NOMO-1 (cell line): ENCODE measurements around the gene SMARCAL1.
"Not testable (repeated sequence)": the region's sequence is repeated elsewhere in the genome, so short reads cannot be mapped to it uniquely, and the experiment has no call there.

Experiments
- DNase-seq, 2 experiments: peaks; one replicate each; lab custom pipeline; 2025; ENCODE audit not compliant: unreplicated experiment in 2 of 2; lab: John Stamatoyannopoulos, UW

The SMARCAL1 gene

DNA sequence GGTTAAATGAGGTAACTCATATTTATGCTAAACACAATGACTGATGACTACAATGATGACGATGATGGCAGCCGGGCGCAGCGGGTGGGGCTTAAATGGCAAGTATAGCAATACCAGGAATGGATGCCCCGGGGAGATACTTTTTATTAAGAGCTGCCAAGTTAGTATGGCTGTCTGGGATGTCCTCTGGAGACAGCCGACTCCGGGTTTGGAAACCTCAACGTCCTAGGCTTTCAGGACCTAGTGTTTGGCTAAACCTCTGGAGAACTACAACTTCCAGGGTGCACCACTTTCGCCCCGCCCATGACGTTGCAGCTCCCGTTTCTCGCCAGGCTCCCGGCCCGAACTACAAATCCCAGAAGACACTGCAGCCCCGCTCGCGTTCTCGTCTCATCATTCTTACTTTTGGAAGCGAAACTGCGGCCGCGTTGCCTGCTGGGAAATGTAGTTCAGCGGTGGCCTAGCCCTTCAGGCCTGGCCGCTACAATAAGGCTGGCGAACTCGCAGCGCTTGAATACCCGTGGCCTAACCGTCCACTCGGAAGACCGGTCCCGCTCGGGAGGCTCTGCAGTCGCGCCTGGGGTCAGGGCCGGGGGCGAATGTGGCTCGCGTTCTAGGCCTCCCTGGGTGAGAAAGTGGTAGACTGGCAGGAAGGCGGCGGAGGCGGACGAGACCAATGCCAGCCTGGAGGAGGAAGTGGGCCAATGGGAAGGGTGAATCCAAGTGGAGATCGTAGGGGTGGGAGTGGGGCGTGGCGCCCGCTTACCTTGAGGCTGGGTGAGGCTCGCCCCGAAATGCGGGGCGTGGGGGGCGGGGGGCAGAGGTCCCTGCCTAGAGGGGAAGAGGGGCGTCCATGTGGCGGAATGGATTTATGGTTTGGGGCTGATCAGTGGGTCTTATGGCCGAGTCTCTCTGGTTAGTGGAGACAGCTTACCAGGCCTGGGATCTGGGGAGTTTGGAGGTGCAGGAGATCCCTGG is at the start of gene SMARCAL1:
SMARCAL1 (plus strand) TSS at position 463 of the 978 bp plus-strand sequence. CDS start 2,221 bp downstream, outside the sequence.
- DNase-seq: peak; percentile 97

DNA sequence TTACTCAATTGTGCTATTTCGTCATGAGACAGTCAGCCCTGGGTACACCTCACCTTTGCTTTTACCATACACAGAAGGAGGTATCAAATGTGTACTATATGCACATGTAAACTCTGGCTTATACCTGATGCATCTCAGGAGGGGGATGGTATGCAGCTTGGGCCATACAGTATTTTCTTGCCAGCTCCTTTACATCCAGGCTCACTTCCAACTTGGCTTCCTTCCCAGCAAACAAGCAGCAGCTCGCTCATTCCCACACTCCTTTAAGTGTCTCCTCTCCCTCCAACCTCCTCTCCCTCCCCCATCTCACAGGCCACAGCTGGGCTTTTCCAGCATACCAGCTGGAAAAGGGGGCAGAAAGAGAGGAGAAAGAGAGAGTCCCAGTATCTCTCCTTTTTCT is 49.6 kb upstream of the SMARCAL1 start:
- no peak for DNase-seq

DNA sequence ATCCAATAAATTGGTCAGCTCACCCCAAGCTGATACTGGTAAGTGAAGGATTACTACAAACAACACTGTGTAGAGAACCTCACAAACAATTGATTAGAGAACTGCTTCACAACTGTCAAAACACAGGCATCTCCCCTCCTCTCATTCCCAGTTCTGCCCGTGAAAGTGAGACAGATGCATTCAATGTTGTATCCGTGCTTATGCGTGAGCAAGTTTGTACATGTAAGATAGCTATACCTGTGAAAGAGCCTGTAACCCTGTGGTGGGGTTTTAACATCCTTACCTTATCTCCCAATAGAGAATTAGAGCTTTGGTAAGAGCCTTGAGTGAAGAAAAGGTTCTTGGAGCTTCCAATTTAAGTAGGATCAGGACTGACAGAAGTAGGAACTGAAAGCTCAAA is 49.1 kb upstream of the SMARCAL1 start:
- no peak for DNase-seq

DNA sequence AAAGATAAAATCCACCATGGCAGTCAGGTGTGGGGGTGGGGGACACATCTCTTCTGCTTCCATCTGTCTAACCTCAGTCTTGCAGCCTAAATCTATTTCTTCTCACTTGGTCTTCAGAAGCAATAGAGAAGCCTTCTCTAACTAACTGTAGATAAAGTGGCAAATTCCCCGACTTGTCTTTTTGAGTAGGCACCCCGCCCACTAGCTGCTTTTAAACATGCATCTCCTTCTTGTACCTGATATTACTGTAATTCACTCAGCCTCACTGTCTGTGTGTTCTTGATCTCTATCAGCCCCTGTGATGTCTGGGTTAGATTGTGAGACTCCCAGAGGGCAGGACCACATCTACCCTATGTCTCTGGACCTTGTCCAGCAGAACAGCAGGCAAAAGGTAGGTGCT is 46.8 kb upstream of the SMARCAL1 start:
- no peak for DNase-seq

DNA sequence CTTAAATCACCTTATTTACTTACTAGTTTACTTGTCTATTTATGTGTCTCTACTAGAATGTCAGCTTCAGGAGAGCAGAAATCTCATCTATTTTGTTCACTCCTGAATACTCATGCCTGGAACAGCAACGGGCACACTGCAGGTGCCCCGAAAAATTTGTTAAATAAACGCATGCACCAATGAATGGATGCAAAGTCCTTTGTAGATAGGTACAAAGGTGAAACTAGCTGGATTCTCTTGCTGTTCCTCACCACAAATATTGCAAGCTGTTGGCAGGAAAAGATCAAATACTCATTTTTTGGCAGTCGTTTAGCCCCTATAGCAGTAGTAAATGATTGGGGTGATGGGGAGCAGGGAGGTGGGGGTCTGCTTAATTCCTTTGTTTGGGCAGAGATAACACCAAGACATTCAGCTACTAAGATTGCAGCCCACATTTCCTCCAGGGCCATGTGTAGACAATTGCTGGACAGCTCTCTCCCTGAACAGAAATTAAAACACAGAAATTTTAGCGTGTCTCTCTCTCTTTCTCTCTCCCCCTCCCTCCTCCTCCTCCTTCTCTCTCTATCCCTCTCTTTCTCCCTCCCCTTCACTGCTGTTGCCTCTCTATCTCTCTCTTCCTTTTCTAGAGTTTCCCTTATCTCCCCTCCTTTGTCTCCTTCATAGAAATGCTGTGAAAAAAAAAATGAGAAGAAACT is 45.4 kb upstream of the SMARCAL1 start:
- no peak for DNase-seq

DNA sequence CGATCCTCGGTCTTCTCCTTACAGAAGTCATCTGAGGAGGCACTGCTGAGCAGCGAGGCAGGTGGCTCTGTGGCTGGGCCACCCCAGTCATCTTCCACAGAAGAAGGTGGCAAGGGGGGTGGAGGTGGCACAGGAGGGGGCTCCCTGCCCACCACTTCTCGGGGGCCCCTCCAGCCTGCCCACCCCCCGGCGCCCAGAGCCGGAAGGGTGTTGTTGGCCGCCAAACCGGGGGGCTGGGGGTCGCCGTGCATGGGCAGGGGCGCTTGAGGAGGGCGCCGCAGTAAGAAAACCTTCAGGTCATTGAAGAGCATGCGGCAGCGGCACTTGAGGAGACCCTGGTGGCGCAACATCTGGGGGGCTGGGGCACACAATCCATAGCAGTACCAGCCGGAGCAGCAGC is 42.5 kb upstream of the SMARCAL1 start:
- DNase-seq: no peak

DNA sequence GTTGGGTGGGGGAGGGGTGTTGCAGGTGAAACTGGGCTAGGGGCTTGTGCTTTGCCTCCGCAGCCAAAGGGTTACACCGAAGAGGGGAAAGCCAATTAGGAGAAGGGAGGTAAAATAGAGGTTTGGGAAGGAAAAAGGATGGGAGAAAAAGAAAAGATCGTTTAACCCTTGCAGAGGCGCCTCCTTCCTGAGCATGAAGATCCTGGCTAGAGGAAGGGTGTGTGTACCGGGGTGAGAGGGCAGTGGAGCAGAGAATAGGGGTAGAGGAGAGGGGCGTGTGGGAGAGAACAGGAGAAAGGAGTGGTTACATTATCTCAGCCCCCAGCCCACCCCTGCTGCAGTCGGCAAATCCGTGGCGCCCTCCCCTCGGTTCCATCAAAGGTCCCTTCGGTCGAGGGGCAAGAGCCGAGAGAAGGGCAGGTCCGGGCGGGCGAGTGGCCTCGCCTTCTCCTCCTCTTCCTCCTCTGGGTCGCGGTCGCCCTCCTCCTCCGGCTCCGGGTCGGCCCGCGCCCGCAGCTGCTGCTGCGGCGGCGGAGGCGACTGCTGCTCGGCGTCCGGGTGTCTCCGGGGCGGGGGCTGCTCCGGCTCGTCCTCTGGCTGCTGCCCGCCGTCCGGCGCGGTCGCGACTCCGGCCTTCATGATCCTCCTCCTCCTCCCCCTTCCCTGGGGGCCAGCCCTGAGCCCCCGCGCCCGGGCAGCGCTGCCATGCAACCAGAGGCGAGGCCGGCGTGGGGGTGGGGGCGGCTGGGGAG is 41.1 kb upstream of the SMARCAL1 start:
- DNase-seq: no peak

DNA sequence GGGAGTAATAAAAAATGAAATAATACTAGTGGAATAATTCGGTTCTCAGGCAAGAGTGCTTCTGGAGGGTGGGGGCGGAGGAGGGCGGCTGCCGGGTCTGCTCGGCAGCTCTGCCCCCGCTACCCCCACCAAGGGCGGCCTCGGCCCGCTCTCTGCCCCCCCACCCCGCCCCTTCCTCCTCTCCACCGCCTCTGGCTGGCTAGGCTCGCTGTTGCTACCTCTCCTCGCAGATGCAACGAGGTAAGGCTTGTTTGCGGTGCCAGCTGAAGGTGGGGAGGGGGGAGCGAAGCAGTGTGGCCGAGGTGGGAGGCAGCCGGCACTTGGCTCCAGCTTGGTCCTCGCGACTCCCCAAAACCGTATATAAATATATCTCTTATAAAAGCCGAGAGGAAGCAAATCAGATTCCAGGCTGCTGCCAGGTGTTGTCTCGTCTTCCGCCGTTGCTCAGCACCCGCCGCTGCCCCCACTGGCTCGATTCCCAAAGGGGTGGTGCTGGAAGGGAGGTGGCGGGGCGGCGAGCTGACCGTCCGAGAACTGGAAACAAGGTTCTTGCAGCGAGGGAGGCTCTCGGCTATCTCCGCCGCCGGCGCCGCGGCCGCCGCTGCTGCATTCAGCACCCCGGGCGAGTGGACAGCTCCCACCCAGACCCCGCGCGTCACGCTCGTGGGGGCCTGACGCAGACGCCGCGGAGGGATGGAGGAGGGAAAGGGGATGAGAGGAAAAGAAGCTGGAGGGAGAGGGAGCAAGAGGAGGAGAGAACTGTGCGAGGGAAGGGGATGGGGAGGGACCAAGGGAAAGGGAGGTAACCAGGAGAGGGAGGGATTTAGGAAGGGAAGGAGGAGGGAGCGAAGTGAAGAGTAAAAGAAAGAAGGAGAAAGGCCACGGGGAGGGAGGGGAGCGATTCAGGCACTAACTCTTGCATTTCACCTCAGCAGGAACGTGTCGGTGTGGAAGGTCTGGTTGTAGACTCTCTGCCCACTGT is 40.3 kb upstream of the SMARCAL1 start, which contains the start of gene MARCHF4:
MARCHF4 (minus strand) TSS at position 763 of the 982 bp plus-strand sequence. CDS start 2,223 bp downstream, outside the sequence.
- peak in 1 of 2 experiments; percentile 12 for DNase-seq

DNA sequence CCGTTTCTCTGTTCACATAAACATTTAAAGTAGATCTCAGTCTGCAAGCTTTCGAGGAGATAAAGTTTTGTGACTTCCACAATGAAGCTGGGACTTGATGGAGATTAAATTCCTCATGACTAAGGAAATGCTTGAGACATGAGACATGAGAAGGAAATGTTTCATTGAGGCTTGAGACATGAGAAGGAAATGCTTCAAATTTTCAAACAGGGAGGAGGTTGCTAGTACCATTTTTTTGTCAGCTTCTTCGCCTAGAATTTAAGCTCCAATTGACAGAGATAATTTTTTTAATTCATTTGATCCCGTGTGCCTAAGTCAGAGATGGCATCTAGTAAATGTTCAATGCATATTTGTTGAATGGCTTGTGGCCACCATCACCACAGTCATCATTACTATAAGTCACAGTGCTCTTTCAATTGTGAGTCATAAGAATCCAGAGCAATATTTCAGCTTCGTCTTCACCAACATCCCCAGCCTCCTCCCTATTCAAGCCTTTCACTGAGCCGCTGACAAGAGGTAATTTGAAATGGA is 39.5 kb upstream of the SMARCAL1 start:
- DNase-seq: no peak

DNA sequence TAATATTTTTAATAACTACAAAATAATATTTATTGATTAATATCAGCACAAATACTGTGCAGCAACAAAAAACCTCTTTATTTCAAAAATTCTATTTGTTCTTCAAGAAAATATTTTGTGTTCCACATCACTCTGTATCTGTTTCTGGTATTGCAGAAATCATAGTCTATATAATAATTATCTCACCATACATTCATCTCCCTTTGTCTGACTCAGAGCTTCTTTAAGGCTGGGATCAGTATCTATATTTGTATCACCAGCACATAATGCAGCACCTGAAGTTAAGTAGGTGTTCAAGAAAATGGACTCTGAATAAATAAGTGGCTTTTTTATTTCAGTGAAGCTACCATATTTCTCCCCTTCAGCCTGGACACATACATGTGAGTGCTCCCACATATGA is 38.4 kb upstream of the SMARCAL1 start:
- no peak for DNase-seq

DNA sequence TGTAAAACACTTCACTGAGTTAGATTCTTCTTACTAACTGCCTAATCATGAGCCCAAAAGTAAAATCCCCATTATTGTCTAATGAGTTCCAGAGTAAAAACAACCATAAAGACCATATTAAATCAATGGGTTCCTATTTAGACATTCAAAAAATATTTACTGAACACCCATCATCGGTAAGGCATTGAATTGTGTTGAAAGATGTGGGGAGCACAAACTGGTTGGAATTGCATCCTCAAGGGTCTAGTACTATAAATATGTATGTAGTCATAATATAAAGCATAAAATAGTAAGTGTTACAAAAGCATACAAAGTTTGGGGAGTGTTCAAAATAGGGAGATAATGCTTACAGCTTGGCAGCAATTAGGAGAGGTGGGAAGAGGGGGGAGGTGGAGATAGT is 37.0 kb upstream of the SMARCAL1 start:
- no peak for DNase-seq

DNA sequence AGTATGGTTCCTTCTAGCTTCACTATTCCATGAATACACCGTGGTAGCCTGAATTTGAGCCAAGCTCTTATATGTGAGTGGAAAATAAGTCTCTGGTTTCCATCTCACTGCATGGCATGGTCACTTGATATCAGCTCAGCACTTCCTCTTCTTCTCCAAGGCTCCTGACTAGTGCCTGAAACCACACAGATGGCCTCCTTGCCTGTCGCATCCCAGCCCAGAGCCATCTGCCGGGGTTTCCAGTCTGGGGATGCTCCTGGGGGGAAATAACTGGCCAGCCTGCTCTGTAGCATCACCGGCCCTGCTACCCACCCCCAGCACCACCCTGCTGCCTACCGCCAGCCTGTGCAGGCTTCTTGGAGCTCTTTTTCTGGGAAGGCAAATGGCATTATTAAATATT is 32.3 kb upstream of the SMARCAL1 start:
- DNase-seq: no peak

DNA sequence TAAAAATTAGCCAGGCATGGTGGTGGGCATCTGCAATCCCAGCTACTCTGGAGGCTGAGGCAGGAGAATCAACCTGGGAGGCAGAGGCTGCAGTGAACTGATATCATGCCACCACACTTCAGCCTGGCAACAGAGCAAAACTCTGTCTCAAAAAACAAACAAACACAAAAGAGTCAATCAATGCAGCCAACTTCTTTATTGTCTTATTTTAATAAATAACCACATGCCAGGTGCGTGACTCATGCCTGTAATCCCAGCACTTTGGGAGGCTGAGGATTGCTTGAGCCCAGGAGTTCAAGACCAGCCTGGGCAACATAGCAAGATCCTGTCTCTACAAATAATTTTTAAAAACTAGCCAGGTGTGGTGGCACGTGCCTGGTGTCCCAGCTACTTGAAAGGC is 27.9 kb upstream of the SMARCAL1 start:
- DNase-seq: not testable (repeated sequence)

DNA sequence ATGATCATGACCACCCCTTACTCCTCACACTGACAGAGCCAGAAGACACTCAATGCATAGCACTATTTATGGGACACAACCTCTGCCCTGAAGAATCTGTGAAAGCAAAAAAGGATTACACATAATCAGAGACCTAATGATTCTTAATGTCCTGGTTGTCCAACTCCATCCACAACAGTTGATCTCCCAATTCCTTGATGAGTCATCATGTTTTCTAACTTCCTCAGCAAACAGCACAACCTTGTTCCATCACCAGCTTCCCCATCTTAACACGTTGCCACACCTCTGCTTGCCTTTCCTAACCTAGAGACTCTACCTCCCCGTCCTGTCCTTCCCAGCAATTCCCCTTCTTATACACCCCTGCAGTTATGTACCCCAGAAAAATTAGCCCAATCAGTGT is 26.8 kb upstream of the SMARCAL1 start:
- DNase-seq: no peak

DNA sequence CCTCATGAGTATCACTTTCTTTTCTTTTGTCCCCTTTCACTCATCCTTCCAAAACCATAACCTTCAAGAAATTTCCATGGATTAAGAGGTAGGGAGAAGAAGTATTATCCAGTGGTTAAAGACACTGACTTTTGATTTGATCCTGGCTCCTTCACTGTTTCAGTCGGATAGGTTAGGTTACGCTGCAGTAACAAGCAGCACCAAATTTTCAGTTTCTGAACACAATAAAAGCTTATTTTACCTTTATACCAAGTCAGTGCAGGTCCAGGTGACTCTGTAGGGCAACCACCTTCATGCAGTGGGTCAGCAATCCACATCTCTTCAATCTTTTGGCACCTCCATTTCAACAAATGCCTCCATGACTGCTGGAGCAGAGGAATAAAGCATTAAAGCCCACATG is 25.0 kb upstream of the SMARCAL1 start:
- DNase-seq: no peak

DNA sequence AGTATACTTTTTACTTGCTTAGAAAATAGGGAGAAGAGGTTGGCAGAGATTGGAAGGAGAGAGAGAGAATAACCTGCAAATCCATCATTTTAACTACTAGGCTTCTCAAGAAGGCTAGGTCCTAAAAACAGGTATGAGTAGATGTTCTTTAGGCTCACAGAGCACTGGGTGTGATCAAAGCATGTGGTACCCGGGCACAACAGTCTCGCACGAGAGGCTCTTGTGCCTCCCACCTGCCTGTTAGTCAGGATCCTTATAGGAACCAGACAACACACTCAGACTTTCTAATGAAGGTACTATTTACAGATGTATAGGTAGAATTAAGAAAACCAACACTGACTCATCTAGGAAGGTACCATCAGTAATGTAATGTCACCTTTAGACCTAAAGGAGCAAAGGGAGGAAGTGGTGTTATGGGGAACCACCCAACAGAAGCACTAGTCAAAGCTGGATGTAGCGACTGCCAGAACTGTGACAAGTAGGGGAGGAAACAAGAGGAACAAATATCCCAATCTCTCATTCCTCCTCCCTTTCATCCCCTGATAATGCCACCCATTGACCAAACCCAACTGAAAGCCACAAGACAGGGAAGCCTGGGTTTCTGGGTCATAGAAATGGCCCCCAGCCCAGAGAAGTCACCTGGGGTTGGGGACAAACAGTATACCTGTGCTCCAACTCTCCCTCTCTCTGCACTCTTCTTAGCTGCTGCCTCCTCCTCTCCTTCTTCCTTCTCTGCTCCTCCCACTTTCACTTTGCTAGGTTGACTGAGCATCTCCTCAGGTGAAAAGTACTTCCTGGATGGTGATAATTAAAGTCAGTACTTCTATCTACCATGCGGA is 24.0 kb upstream of the SMARCAL1 start:
- DNase-seq: no peak

DNA sequence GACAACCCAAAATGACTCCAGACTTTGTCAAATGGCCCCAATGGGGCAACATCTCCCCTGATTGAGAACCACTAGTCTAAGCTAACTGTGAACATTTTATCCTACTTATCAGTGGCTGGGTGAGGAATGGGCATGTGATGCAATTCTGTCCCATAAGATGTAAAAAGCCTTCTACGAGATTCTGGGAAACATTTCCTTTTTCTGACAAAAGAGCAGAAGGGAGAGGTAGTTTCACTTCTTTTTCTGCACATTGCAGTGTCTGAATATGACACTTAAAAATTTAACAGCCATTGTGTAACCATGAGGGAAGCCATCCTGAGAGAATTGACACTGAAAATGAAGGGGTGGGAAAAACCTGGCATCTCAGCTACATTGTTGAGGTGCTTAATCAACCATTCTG is 22.7 kb upstream of the SMARCAL1 start:
- DNase-seq: peak; percentile 34 to 64

DNA sequence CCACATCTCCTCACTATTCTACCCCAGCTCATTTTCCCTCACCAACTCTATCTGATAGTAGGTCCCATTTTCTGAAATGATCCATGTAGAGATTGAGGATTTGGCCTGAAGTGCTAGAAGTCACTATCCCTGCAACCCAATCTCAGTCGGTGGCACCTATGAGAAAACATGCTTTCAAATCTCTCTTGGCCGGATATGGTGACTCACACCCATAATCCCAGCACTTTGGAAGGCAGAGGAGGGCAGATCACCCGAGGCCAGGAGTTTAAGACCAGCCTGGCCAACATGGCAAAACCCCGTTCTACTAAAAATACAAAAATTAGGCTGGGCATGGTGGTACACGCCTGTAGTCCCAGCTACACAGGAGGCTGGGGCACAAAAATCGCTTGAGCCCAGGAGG is 20.9 kb upstream of the SMARCAL1 start:
- no peak for DNase-seq
